KMS-11 (cell line): ENCODE measurements around the gene PROM1.

Experiments used
- H2AFZ ChIP-seq: fragments of 200-600 bp; sonication (generic); 2 replicates; pipeline ENCODE4 v1.6.1; 2016; ENCODE audit warnings: antibody characterized with exemption, mixed run types, low read depth
- H3K27ac ChIP-seq: fragments of 200-600 bp; sonication (generic); 2 replicates; pipeline ENCODE4 v1.6.1; 2016; ENCODE audit warnings: mild to moderate bottlenecking, mixed run types
- H3K27me3 ChIP-seq: fragments of 200-600 bp; sonication (generic); 2 replicates; pipeline ENCODE4 v1.6.1; 2017; ENCODE audit warnings: mild to moderate bottlenecking, low read depth, mixed run types, moderate library complexity; ENCODE audit not compliant: insufficient read depth
- H3K36me3 ChIP-seq: fragments of 200-600 bp; sonication (generic); 2 replicates; pipeline ENCODE4 v1.6.1; 2017; ENCODE audit warnings: mild to moderate bottlenecking, mixed run types; ENCODE audit not compliant: insufficient read depth
- H3K4me1 ChIP-seq: fragments of 200-600 bp; sonication (generic); 2 replicates; pipeline ENCODE4 v1.6.1; 2016; ENCODE audit warnings: mild to moderate bottlenecking, low read depth, mixed run types; ENCODE audit not compliant: poor library complexity, severe bottlenecking
- H3K4me2 ChIP-seq: fragments of 200-600 bp; sonication (generic); 2 replicates; pipeline ENCODE4 v1.7.0; 2016; ENCODE audit warnings: mild to moderate bottlenecking, mixed run types
- H3K4me3 ChIP-seq: fragments of 200-600 bp; sonication (generic); IDR thresholded peaks from 2 replicates; pipeline ENCODE4 v1.6.1; 2017; ENCODE audit warnings: low read depth, low read length, mixed read lengths; ENCODE audit not compliant: insufficient read depth
- H3K79me2 ChIP-seq: fragments of 200-600 bp; sonication (generic); 2 replicates; pipeline ENCODE4 v1.6.1; 2016; ENCODE audit warnings: low read depth, mixed run types; ENCODE audit not compliant: insufficient read depth
- H3K9ac ChIP-seq: fragments of 200-600 bp; sonication (generic); 2 replicates; pipeline ENCODE4 v1.6.1; 2016; ENCODE audit warnings: mild to moderate bottlenecking, mixed run types
- H4K20me1 ChIP-seq: fragments of 200-600 bp; sonication (generic); 2 replicates; pipeline ENCODE4 v1.6.1; 2016; ENCODE audit warnings: mild to moderate bottlenecking, mixed run types; ENCODE audit not compliant: insufficient read depth
- CTCF ChIP-seq: fragments of 200-600 bp; sonication (generic); conservative IDR thresholded peaks from 2 replicates; pipeline ENCODE4 v1.6.1; 2017; ENCODE audit warnings: low read depth, mild to moderate bottlenecking, antibody characterized with exemption, low read length, moderate library complexity, mixed read lengths

PROM1 gene

GRCh38 chr4:15961781-15962510, 121.9 kb downstream of the PROM1 start:
- TF ChIP-seq CTCF, result no peak
- H3K4me3 ChIP-seq, result no peak overlapping the region
- H2AFZ ChIP-seq, result no peak overlapping the region
- no peaks in the 10 kb centered on the region for H4K20me1 ChIP-seq
- H3K79me2 ChIP-seq, result no peaks in the 10 kb centered on the region
- H3K4me1 ChIP-seq, result no peaks in the 10 kb centered on the region
- H3K9ac ChIP-seq, result no peak overlapping the region
- H3K4me2 ChIP-seq, result no peak overlapping the region
- H3K27ac ChIP-seq, result no peak overlapping the region
- H3K36me3 ChIP-seq, result no peaks in the 10 kb centered on the region
- no peaks in the 10 kb centered on the region for H3K27me3 ChIP-seq

- Histone ChIP-seq H3K27ac (no peak overlapping the region), H2AFZ (no peak overlapping the region), H3K4me1 (no peaks in the 10 kb centered on the region), H3K79me2 (no peaks in the 10 kb centered on the region), H3K36me3 (no peaks in the 10 kb centered on the region), H3K9ac (no peak overlapping the region), H4K20me1 (no peaks in the 10 kb centered on the region), H3K4me2 (no peak overlapping the region), H3K27me3 (no peaks in the 10 kb centered on the region), H3K4me3 (no peak overlapping the region)
- TF ChIP-seq CTCF, result no peak
These were observed 125.3 kb downstream of the PROM1 start for GRCh38 chr4:15958562-15958961.

- H3K27ac ChIP-seq, result no peak overlapping the region
- no peak overlapping the region for H3K4me2 ChIP-seq
These were observed 127.5 kb downstream of the PROM1 start for GRCh38 chr4:15956179-15956850.

GRCh38 chr4:15955670-15956069, 128.2 kb downstream of the PROM1 start:
- Histone ChIP-seq H3K4me2 (no peak overlapping the region), H3K4me3 (no peak overlapping the region), H3K36me3 (no peaks in the 10 kb centered on the region), H4K20me1 (no peaks in the 10 kb centered on the region), H3K79me2 (no peaks in the 10 kb centered on the region), H3K27ac (no peak overlapping the region), H2AFZ (no peak overlapping the region), H3K9ac (no peak overlapping the region), H3K27me3 (no peaks in the 10 kb centered on the region), H3K4me1 (no peaks in the 10 kb centered on the region)
- TF ChIP-seq CTCF, result no peak

More at GRCh38 chr4:15956179-15956850, 127.5 kb downstream of the PROM1 start:
- no peak overlapping the region for H2AFZ ChIP-seq
- no peak overlapping the region for H3K4me3 ChIP-seq
- no peaks in the 10 kb centered on the region for H3K79me2 ChIP-seq
- no peak overlapping the region for H3K9ac ChIP-seq
- no peaks in the 10 kb centered on the region for H3K4me1 ChIP-seq
- H3K27me3 ChIP-seq, result no peaks in the 10 kb centered on the region
- no peaks in the 10 kb centered on the region for H3K36me3 ChIP-seq
- peak; percentile 91 for TF ChIP-seq CTCF
- no peaks in the 10 kb centered on the region for H4K20me1 ChIP-seq
